Epithelial cell of esophagus (primary cell): ENCODE measurements around the gene LGALS16.

ENCODE experiments used
- DNase-seq: peaks from one replicate; pipeline ENCODE4 v3.0.0; 2010; ENCODE audit warnings: low read depth
- H3K4me3 ChIP-seq: 2 replicates; pipeline ENCODE4 v1.5.1; 2011; ENCODE audit warnings: mild to moderate bottlenecking, low read length, control low read depth
- CTCF ChIP-seq: IDR thresholded peaks from 2 replicates; pipeline ENCODE4 v1.5.1; 2011; ENCODE audit warnings: low read depth, mild to moderate bottlenecking, low read length, control low read depth, inconsistent platforms; ENCODE audit not compliant: insufficient read depth; ENCODE audit errors: missing control alignments

LGALS16 gene

GRCh38 chr19:39692166-39692565 is 36.5 kb downstream of the LGALS16 start:
- DNase-seq: peak; percentile 13
- TF ChIP-seq CTCF: no peak
- no peak overlapping the region for H3K4me3 ChIP-seq

- no peak for TF ChIP-seq CTCF
- H3K4me3 ChIP-seq: no peak overlapping the region
- DNase-seq: no peak
These were observed 37.1 kb downstream of the LGALS16 start for GRCh38 chr19:39692822-39693221.

- DNase-seq: no peak
- no peak for TF ChIP-seq CTCF
- no peak overlapping the region for H3K4me3 ChIP-seq
These were observed 40.0 kb downstream of the LGALS16 start for GRCh38 chr19:39695759-39696158.

GRCh38 chr19:39696387-39696786 is 40.7 kb downstream of the LGALS16 start:
- DNase-seq: peak; percentile 45
- H3K4me3 ChIP-seq: no peak overlapping the region
- TF ChIP-seq CTCF: no peak

GRCh38 chr19:39698535-39698934 is 42.8 kb downstream of the LGALS16 start:
- DNase-seq: no peak
- no peak overlapping the region for H3K4me3 ChIP-seq
- TF ChIP-seq CTCF: no peak

- no peak overlapping the region for H3K4me3 ChIP-seq
- no peak for TF ChIP-seq CTCF
These were observed 45.6 kb downstream of the LGALS16 start for GRCh38 chr19:39701291-39701690.

GRCh38 chr19:39704181-39705044 is 48.7 kb downstream of the LGALS16 start, which contains the start of gene LGALS14:
TSS of gene LGALS14 (plus strand) at chr19:39704481. CDS start at chr19:39704529, 48 bp downstream.
- H3K4me3 ChIP-seq: no peak within 1 kb of the TSS
- no peak for DNase-seq
- TF ChIP-seq CTCF: no peak

More at GRCh38 chr19:39701291-39701690, 45.6 kb downstream of the LGALS16 start:
- DNase-seq: no peak
